ENCODE results near the gene TRIP12. TPM values are rescaled to one million over a fixed set of nuclear protein-coding genes. Genes with fewer than 3 reads are reported as not detected.
"Not testable (repeated sequence)": the region's sequence is repeated elsewhere in the genome, so short reads cannot be mapped to it uniquely, and the experiment has no call there.

TRIP12 gene
- polyA plus RNA-seq, 2 of the 4 experiments (the other 2 are of a cell fraction), result 103 to 151 TPM

- no peak for TF ChIP-seq CHD2 (IDR thresholded peaks at IDR 0.05; ENCODE audit: low read length, partially characterized antibody)
- no peak for TF ChIP-seq CTCF (IDR thresholded peaks at IDR 0.05)
- TF ChIP-seq JUN (IDR thresholded peaks at IDR 0.05), result no peak
- TF ChIP-seq EHMT2 (IDR thresholded peaks at IDR 0.05; ENCODE audit: low read depth), result no peak
- TF ChIP-seq TP53 (CRISPR knock-in tag; IDR thresholded peaks at IDR 0.05), result no peak
- no peak for TF ChIP-seq FOXS1 (CRISPR knock-in tag; IDR thresholded peaks at IDR 0.05)
- TF ChIP-seq JUNB (IDR thresholded peaks at IDR 0.05), result no peak
- TF ChIP-seq CBX2 (IDR thresholded peaks at IDR 0.05; ENCODE audit: borderline replicate concordance, low read depth), result no peak
- TF ChIP-seq, protein P1, sequence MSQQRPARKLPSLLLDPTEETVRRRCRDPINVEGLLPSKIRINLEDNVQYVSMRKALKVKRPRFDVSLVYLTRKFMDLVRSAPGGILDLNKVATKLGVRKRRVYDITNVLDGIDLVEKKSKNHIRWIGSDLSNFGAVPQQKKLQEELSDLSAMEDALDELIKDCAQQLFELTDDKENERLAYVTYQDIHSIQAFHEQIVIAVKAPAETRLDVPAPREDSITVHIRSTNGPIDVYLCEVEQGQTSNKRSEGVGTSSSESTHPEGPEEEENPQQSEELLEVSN (IDR thresholded peaks at IDR 0.05; ENCODE audit: borderline replicate concordance, low read depth), result no peak
- 73% methylated on average over 3 of the region's 3 CpGs for WGBS (ENCODE audit: missing lambda C conversion rate)
- H3K4me3 ChIP-seq, result no peak overlapping the region
- POLR2A ChIA-PET, result no interaction called here
- H3K27ac ChIP-seq, result no peak overlapping the region
- ATAC-seq (no peak), FAIRE-seq (no peak), DNase-seq (ENCODE audit: low read depth in 1 of 2, low spot score in 1 of 2) (no peak)
- H3K4me1 ChIP-seq, result no peaks in the 10 kb centered on the region
- CTCF ChIA-PET, result interaction anchor here (0.6 kb wide), 1 partner anchor 8 kb away, joined by 7 read pairs; no protein-coding TSS in a partner anchor
- no peak overlapping the region for H3K4me2 ChIP-seq
- H3K9me3 ChIP-seq, result no peaks in the 10 kb centered on the region
Measured at GRCh38 chr2:229969921-229970320, 48.1 kb upstream of the TRIP12 start.

DNA sequence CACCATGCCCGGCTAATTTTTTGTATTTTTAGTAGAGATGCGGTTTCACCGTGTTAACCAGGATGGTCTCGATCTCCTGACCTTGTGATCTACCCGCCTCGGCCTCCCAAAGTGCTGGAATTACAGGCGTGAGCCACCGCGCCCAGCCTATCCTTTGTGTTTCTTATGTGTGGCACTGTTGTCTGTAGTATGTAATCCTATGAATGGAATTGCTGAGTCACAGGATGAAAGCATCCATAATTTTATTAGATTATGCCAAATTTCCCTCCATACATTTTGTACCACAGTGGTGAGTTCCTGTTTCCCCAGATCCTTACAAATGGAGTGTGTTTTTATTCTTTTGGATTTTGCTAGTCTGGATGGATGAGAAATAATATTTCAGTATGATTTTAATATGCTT is 41.8 kb upstream of the TRIP12 start:
- 95% methylated on average over 9 of the region's 9 CpGs for WGBS (ENCODE audit: missing lambda C conversion rate)
- peak in 1 of 2 experiments; percentile 17 for DNase-seq (ENCODE audit: low read depth in 1 of 2, low spot score in 1 of 2)
- CTCF ChIA-PET, result interaction anchor here (0.6 kb wide), 1 partner anchor 319 kb away, joined by 4 read pairs; no protein-coding TSS in a partner anchor
- POLR2A ChIA-PET, H3K4me1 ChIP-seq, ATAC-seq, H3K9me3 ChIP-seq, FAIRE-seq, H3K4me3 ChIP-seq, H3K4me2 ChIP-seq, H3K27ac ChIP-seq: not testable (repeated sequence)
- TF ChIP-seq NFE2L2 (conservative IDR thresholded peaks at IDR 0.05; ENCODE audit: low read length) (peak; percentile 46; the same call in 1 of the 2 replicates), MAFK (IDR thresholded peaks at IDR 0.05; ENCODE audit: partially characterized antibody) (peak; percentile 64)

- no peak for FAIRE-seq
- no peak for TF ChIP-seq POLR2AphosphoS2 (conservative IDR thresholded peaks at IDR 0.05; ENCODE audit: low read length)
- no peak for TF ChIP-seq MAZ (IDR thresholded peaks at IDR 0.05; ENCODE audit: borderline replicate concordance, low read depth, low read length)
- no peak for TF ChIP-seq CHD4 (IDR thresholded peaks at IDR 0.05; ENCODE audit: borderline replicate concordance)
- no peak for TF ChIP-seq FOSL2 (IDR thresholded peaks at IDR 0.05)
- no peak for TF ChIP-seq FOSL2 (CRISPR knock-in tag; IDR thresholded peaks at IDR 0.05)
- TF ChIP-seq TP53 (CRISPR knock-in tag; IDR thresholded peaks at IDR 0.05), result no peak
- TF ChIP-seq CBX2 (IDR thresholded peaks at IDR 0.05; ENCODE audit: borderline replicate concordance, low read depth), result no peak
- no peak for TF ChIP-seq HDAC2 (IDR thresholded peaks at IDR 0.05)
- no peak for TF ChIP-seq KDM1A (IDR thresholded peaks at IDR 0.05; ENCODE audit: low read depth)
- no peak for TF ChIP-seq HOXB5 (CRISPR knock-in tag; IDR thresholded peaks at IDR 0.05)
- no peak for TF ChIP-seq MYC (IDR thresholded peaks at IDR 0.05; ENCODE audit: borderline replicate concordance, low read length)
- Histone ChIP-seq H3K4me3 (no peak overlapping the region), H3K27ac (no peak overlapping the region), H3K4me1 (no peaks in the 10 kb centered on the region), H3K9me3 (no peaks in the 10 kb centered on the region), H3K4me2 (no peak overlapping the region)
- 86% methylated on average over 3 of the region's 3 CpGs for WGBS (ENCODE audit: missing lambda C conversion rate)
- ChIA-PET CTCF (no interaction called here), POLR2A (no interaction called here)
- DNase-seq (ENCODE audit: low read depth in 1 of 2, low spot score in 1 of 2), result no peak
- no peak for ATAC-seq
Measured at GRCh38 chr2:229956491-229956890, 34.7 kb upstream of the TRIP12 start.

DNA sequence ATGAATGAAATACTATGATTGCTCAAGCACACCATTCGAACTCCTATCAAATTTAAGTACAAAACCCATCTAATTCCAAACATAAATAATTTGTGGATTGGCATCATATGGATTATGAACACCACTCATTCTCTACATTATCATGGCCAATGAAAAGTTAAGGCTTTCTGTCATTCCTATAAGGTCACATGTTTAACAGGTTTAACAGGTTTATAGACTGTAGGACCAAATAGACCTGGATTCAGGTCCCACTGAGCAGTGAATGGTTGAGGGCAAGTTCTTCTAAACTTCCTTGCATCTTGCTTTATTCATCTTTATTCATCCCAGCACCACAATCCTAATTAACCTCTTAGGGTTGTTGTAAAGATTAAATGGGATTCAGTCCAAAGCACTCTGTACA is 33.9 kb upstream of the TRIP12 start:
- FAIRE-seq (no peak), ATAC-seq (no peak), DNase-seq (ENCODE audit: low read depth in 1 of 2, low spot score in 1 of 2) (no peak)
- Histone ChIP-seq H3K27ac (no peak overlapping the region), H3K4me2 (no peak overlapping the region), H3K9me3 (no peaks in the 10 kb centered on the region), H3K4me1 (no peaks in the 10 kb centered on the region), H3K4me3 (no peak overlapping the region)
- TF ChIP-seq CEBPB (IDR thresholded peaks at IDR 0.05) (no peak), ELK1 (IDR thresholded peaks at IDR 0.05; ENCODE audit: low read depth, low read length) (no peak), BCL3 (IDR thresholded peaks at IDR 0.05) (no peak), RCOR1 (IDR thresholded peaks at IDR 0.05; ENCODE audit: low read depth, low read length) (no peak), ZFP36 (IDR thresholded peaks at IDR 0.05; ENCODE audit: borderline replicate concordance, partially characterized antibody) (no peak), EHF (CRISPR knock-in tag; IDR thresholded peaks at IDR 0.05) (no peak)
- ChIA-PET CTCF (no interaction called here), POLR2A (no interaction called here)
- WGBS (ENCODE audit: missing lambda C conversion rate), result 69% methylated on average over 1 of the region's 1 CpG
